GM12878 (cell line): ENCODE data around the gene SH3D19. TPM values are rescaled to one million over a fixed set of nuclear protein-coding genes. Genes with fewer than 3 reads are reported as not detected.
"Not testable (repeated sequence)": the region's sequence is repeated elsewhere in the genome, so short reads cannot be mapped to it uniquely, and the experiment has no call there.

Experiments
- ATAC-seq: fragments of 200-7000 bp; cut with Tn5 transposase; 3 replicates; pipeline ENCODE4 v1.9.1; 2020; ENCODE audit warnings: mild to moderate bottlenecking, moderate library complexity
- BruUV-seq: library from RNA; stranded (reverse); fragments of 400-500 nt; replicated peaks from 2 replicates; lab custom pipeline; 2021; lab: Mats Ljungman, UMichigan
- CTCF ChIA-PET: fragments of 300-600 bp; sonication (Branson Sonifier 250); formaldehyde crosslinking; extraction: SDS; loops from one replicate; lab custom pipeline; 2021; ENCODE audit warnings: inconsistent platforms; lab: Yijun Ruan, JAX
- POLR2A ChIA-PET: fragments of 350-600 bp; formaldehyde crosslinking; extraction: SDS; loops from one replicate; lab custom pipeline; 2021; ENCODE audit warnings: inconsistent platforms; lab: Charles Lee
- RAD21 ChIA-PET: fragments of 300-600 bp; sonication (Branson Sonifier 250); formaldehyde crosslinking; loops from one replicate; lab custom pipeline; 2023; ENCODE audit warnings: antibody characterized with exemption; ENCODE audit not compliant: unreplicated experiment; lab: Charles Lee
- SMC1A ChIA-PET: fragments of 300-600 bp; sonication (Branson Sonifier 250); formaldehyde crosslinking; loops from one replicate; lab custom pipeline; 2023; ENCODE audit not compliant: unreplicated experiment, uncharacterized antibody; lab: Charles Lee
- DNase-seq: peaks from one replicate; pipeline ENCODE4 v3.0.0-alpha.2; 2011; ENCODE audit warnings: low read depth, low spot score
- FAIRE-seq: peaks from 3 replicates; lab custom pipeline; 2011; peaks lifted over from hg19 to GRCh38; lab: Jason Lieb, UNC
- H2AFZ ChIP-seq: 2 replicates; pipeline ENCODE4 v1.6.0; 2011; ENCODE audit warnings: low read depth, low read length, control low read depth; ENCODE audit not compliant: control insufficient read depth
- H3K27ac ChIP-seq: 2 replicates; pipeline ENCODE4 v1.5.1; 2011; ENCODE audit warnings: control low read depth; ENCODE audit not compliant: control insufficient read depth, insufficient read depth
- H3K27me3 ChIP-seq, 2 experiments: replicated peaks in 1 of 2; 2 replicates each; pipeline versions ENCODE4 v1.6.0 to v1.6.1; 2011; ENCODE audit warnings: low read length in 1 of 2; ENCODE audit not compliant: control insufficient read depth in 2 of 2, insufficient read depth in 2 of 2
- H3K36me3 ChIP-seq, 2 experiments: 2 replicates each; pipeline ENCODE4 v1.5.1; 2011; ENCODE audit warnings: low read length in 1 of 2; ENCODE audit not compliant: control insufficient read depth in 2 of 2, insufficient read depth in 2 of 2
- H3K4me1 ChIP-seq: 2 replicates; pipeline ENCODE4 v1.6.1; 2011; ENCODE audit warnings: mild to moderate bottlenecking, low read length, moderate library complexity, mixed read lengths; ENCODE audit not compliant: control insufficient read depth, insufficient read depth
- H3K4me2 ChIP-seq: 2 replicates; pipeline ENCODE4 v1.6.0; 2011; ENCODE audit warnings: control low read depth; ENCODE audit not compliant: control insufficient read depth, insufficient read depth
- H3K4me3 ChIP-seq: fragments of 200-600 bp; sonication (generic); 2 replicates; pipeline ENCODE4 v1.5.1; 2016
- H3K79me2 ChIP-seq: 2 replicates; pipeline ENCODE4 v1.6.0; 2011; ENCODE audit warnings: low read length; ENCODE audit not compliant: control insufficient read depth, insufficient read depth
- H3K9ac ChIP-seq: 2 replicates; pipeline ENCODE4 v1.8.0; 2011; ENCODE audit warnings: low read length, control low read depth, mixed read lengths; ENCODE audit not compliant: control insufficient read depth, insufficient read depth
- H3K9me3 ChIP-seq: replicated peaks from 3 replicates; pipeline ENCODE4 v1.5.1; 2011; ENCODE audit warnings: mild to moderate bottlenecking, low read length; ENCODE audit not compliant: control insufficient read depth, insufficient read depth
- H4K20me1 ChIP-seq: 2 replicates; pipeline ENCODE4 v1.6.0; 2011; ENCODE audit not compliant: control insufficient read depth, insufficient read depth
- DPF2 ChIP-seq: fragments of 450-650 bp; IDR thresholded peaks from 2 replicates; pipeline ENCODE4 v1.6.1; 2017; ENCODE audit warnings: mild to moderate bottlenecking
- FOS ChIP-seq: IDR thresholded peaks from 3 replicates; pipeline ENCODE4 v1.6.1; 2011; ENCODE audit warnings: borderline replicate concordance; ENCODE audit not compliant: insufficient read length; ENCODE audit errors: extremely low read depth
- GABPA ChIP-seq: IDR thresholded peaks from 2 replicates; pipeline ENCODE4 v1.6.1; 2014; ENCODE audit warnings: antibody characterized with exemption, low read depth, mild to moderate bottlenecking, inconsistent platforms
- GATAD2B ChIP-seq: fragments of 450-650 bp; conservative IDR thresholded peaks from 2 replicates; pipeline ENCODE4 v1.6.1; 2017; ENCODE audit warnings: low read depth, mild to moderate bottlenecking, moderate library complexity
- JUND ChIP-seq: IDR thresholded peaks from 2 replicates; pipeline ENCODE4 v1.6.1; 2012; ENCODE audit warnings: low read depth, mild to moderate bottlenecking, low read length, improper control_type of control experiment, moderate library complexity
- NFYA ChIP-seq: IDR thresholded peaks from 2 replicates; pipeline ENCODE4 v1.6.1; 2011; ENCODE audit warnings: low read depth, mild to moderate bottlenecking, low read length, improper control_type of control experiment, borderline replicate concordance
- NRF1 ChIP-seq: conservative IDR thresholded peaks from 2 replicates; pipeline ENCODE4 v1.6.1; 2011; ENCODE audit warnings: mild to moderate bottlenecking, low read depth, low read length, improper control_type of control experiment
- POLR2AphosphoS5 ChIP-seq: IDR thresholded peaks from 2 replicates; pipeline ENCODE4 v1.6.1; 2011; ENCODE audit warnings: mild to moderate bottlenecking, low read length, inconsistent platforms
- RELA ChIP-seq: fragments of 450-650 bp; IDR thresholded peaks from 2 replicates; pipeline ENCODE4 v1.8.0; 2014; ENCODE audit warnings: borderline replicate concordance; ENCODE audit not compliant: partially characterized antibody
- SREBF2 ChIP-seq: IDR thresholded peaks from 2 replicates; pipeline ENCODE4 v1.6.1; 2012; ENCODE audit warnings: mild to moderate bottlenecking, low read length
- TCF12 ChIP-seq: IDR thresholded peaks from 2 replicates; pipeline ENCODE4 v1.6.1; 2011; ENCODE audit warnings: low read depth, mild to moderate bottlenecking, low read length
- ZNF622 ChIP-seq: fragments of 450-650 bp; IDR thresholded peaks from 2 replicates; pipeline ENCODE4 v1.6.1; 2017; ENCODE audit warnings: mild to moderate bottlenecking, inconsistent platforms
- WGBS: methylation state at CpG from one replicate; pipeline ENCODE4 v1.1.6; 2016; ENCODE audit warnings: low lambda C conversion rate; ENCODE audit not compliant: insufficient replicate concordance, insufficient coverage; ENCODE audit errors: missing lambda C conversion rate; 5-methylcytosine and 5-hydroxymethylcytosine counted together
- in situ Hi-C: fragments of 300-500 bp; cut with MboI; formaldehyde crosslinking; loops from 9 replicates; pipeline ENCODE4 v1.14.3; 2018; ENCODE audit warnings: mixed read lengths
- intact Hi-C: fragments of 100-400 bp; cut with micrococcal nuclease; formaldehyde crosslinking; loops from one replicate; pipeline ENCODE4 v1.14.2; 2022; ENCODE audit not compliant: unreplicated experiment
- polyA plus RNA-seq, 11 experiments: library from polyadenylated mRNA; depleted of rRNA in 4 of 11; unstranded in 6 of 11; stranded (reverse) in 5 of 11; fragments of >200 nt; fragmentation: Nextera tagmentation in 4 of 11; fragmentation: Illumina TruSeq in 1 of 11; extraction: Ambion mirVana in 4 of 11; extraction: Trizol in 1 of 11; gene quantifications; 1 replicate in 1 of 11; 2 replicates in 10 of 11; pipeline versions ENCODE4 v1.2.1 to v1.2.3, GENCODE V29; 2011 to 2016; ENCODE audit warnings: inconsistent platforms in 2 of 11, missing spikeins in 2 of 11, low read depth in 1 of 11
- total RNA-seq, 4 experiments: library from RNA; depleted of rRNA in 3 of 4; stranded (reverse); fragments of >200 nt in 3 of 4; fragmentation: Illumina TruSeq in 1 of 4; extraction: Trizol in 1 of 4; gene quantifications; 2 replicates each; pipeline versions ENCODE4 v1.2.1 to v1.2.3, GENCODE V29; 2013 to 2021
- TF ChIP-seq, protein P1 (sequence below): fragments of 450-650 bp; IDR thresholded peaks from 2 replicates; pipeline ENCODE4 v1.6.1; 2014; ENCODE audit warnings: mild to moderate bottlenecking
- TF ChIP-seq, protein P2 (sequence below): fragments of 450-650 bp; IDR thresholded peaks from 2 replicates; pipeline ENCODE4 v1.6.1; 2016; ENCODE audit warnings: mild to moderate bottlenecking, moderate library complexity, borderline replicate concordance

The SH3D19 gene
- total and polyA plus RNA-seq, 10 of the 15 experiments (the other 5 are each of a cell fraction or from before 2014, with no cell fraction given), result 0.03 to 6.9 (median 0.33) TPM; not detected in 3

DNA sequence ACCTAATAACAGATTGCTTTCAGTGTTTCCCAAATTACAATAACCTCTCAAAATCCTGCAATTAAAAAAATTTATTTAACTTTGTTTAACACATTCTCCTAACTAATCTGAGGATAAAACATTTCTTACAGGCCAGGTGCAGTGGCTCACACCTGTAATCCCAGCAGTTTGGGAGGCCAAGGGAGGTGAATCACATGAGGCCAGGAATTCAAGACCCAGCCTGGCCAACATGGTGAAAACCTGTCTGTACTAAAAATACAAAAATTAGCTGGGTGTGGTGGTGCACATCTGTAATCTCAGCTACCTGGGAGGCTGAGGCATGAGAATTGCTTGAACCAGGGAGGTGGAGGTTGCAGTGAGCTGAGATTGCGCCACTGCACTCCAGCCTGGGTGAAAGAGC lies 90.0 kb downstream of the SH3D19 start:
- intact Hi-C loops, DNase-seq, RAD21 ChIA-PET, FAIRE-seq, in situ Hi-C loops, SMC1A ChIA-PET, H2AFZ ChIP-seq, BruUV-seq, H3K9ac ChIP-seq, ATAC-seq, H3K4me3 ChIP-seq, H3K36me3 ChIP-seq, H3K27me3 ChIP-seq, H3K79me2 ChIP-seq, H3K9me3 ChIP-seq, H3K4me2 ChIP-seq, CTCF ChIA-PET, POLR2A ChIA-PET, H3K27ac ChIP-seq, H3K4me1 ChIP-seq, H4K20me1 ChIP-seq: not testable (repeated sequence)
- WGBS, result 0% methylated on average over 1 of the region's 1 CpG

GRCh38 chr4:151233600-151233999 lies 91.8 kb downstream of the SH3D19 start:
- 59% methylated on average over 5 of the region's 5 CpGs for WGBS
- ChIA-PET CTCF (no interaction called here), SMC1A (no interaction called here), POLR2A (no interaction called here), RAD21 (no interaction called here)
- Histone ChIP-seq H2AFZ (no peak overlapping the region), H3K27me3 (no peaks in the 10 kb centered on the region; a peak in 1 of 4 replicates), H3K9me3 (no peaks in the 10 kb centered on the region), H3K4me3 (no peak overlapping the region), H3K27ac (no peak overlapping the region), H3K79me2 (no peaks in the 10 kb centered on the region), H3K4me1 (no peaks in the 10 kb centered on the region), H3K36me3 (no peaks in the 10 kb centered on the region), H3K9ac (no peak overlapping the region), H3K4me2 (no peak overlapping the region), H4K20me1 (no peaks in the 10 kb centered on the region)
- intact Hi-C loops, result no loop called here
- in situ Hi-C loops, result no loop called here
- FAIRE-seq, result no peak
- no peak for DNase-seq
- no peak for ATAC-seq
- BruUV-seq, result no TSS peak
- no peak for TF ChIP-seq DPF2
- no peak for TF ChIP-seq GABPA
- no peak for TF ChIP-seq NRF1
- TF ChIP-seq, protein P1, sequence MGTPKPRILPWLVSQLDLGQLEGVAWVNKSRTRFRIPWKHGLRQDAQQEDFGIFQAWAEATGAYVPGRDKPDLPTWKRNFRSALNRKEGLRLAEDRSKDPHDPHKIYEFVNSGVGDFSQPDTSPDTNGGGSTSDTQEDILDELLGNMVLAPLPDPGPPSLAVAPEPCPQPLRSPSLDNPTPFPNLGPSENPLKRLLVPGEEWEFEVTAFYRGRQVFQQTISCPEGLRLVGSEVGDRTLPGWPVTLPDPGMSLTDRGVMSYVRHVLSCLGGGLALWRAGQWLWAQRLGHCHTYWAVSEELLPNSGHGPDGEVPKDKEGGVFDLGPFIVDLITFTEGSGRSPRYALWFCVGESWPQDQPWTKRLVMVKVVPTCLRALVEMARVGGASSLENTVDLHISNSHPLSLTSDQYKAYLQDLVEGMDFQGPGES, result no peak
- TF ChIP-seq POLR2AphosphoS5, result no peak
- no peak for TF ChIP-seq GATAD2B
- TF ChIP-seq SREBF2, result no peak
- no peak for TF ChIP-seq JUND
- TF ChIP-seq RELA, result no peak
- no peak for TF ChIP-seq ZNF622
- no peak for TF ChIP-seq TCF12
- no peak for TF ChIP-seq FOS
- no peak for TF ChIP-seq NFYA
- TF ChIP-seq, protein P2, sequence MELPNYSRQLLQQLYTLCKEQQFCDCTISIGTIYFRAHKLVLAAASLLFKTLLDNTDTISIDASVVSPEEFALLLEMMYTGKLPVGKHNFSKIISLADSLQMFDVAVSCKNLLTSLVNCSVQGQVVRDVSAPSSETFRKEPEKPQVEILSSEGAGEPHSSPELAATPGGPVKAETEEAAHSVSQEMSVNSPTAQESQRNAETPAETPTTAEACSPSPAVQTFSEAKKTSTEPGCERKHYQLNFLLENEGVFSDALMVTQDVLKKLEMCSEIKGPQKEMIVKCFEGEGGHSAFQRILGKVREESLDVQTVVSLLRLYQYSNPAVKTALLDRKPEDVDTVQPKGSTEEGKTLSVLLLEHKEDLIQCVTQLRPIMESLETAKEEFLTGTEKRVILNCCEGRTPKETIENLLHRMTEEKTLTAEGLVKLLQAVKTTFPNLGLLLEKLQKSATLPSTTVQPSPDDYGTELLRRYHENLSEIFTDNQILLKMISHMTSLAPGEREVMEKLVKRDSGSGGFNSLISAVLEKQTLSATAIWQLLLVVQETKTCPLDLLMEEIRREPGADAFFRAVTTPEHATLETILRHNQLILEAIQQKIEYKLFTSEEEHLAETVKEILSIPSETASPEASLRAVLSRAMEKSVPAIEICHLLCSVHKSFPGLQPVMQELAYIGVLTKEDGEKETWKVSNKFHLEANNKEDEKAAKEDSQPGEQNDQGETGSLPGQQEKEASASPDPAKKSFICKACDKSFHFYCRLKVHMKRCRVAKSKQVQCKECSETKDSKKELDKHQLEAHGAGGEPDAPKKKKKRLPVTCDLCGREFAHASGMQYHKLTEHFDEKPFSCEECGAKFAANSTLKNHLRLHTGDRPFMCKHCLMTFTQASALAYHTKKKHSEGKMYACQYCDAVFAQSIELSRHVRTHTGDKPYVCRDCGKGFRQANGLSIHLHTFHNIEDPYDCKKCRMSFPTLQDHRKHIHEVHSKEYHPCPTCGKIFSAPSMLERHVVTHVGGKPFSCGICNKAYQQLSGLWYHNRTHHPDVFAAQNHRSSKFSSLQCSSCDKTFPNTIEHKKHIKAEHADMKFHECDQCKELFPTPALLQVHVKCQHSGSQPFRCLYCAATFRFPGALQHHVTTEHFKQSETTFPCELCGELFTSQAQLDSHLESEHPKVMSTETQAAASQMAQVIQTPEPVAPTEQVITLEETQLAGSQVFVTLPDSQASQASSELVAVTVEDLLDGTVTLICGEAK, result no peak
